Measurements from ENCODE around the gene CDC42EP4.
"Not testable (repeated sequence)": the region's sequence is repeated elsewhere in the genome, so short reads cannot be mapped to it uniquely, and the experiment has no call there.

Gene CDC42EP4

GRCh38 chr17:73343168-73343634 lies 31.4 kb upstream of the CDC42EP4 start:
- DNase-seq (ENCODE audit: low spot score), result peak; percentile 81

- DNase-seq (ENCODE audit: low spot score), result peak; percentile 43
Observed at GRCh38 chr17:73342541-73343167, 30.9 kb upstream of the CDC42EP4 start.

- DNase-seq (ENCODE audit: low spot score), result peak; percentile 69
Observed at GRCh38 chr17:73342050-73342522, 30.3 kb upstream of the CDC42EP4 start.

GRCh38 chr17:73341350-73342049 lies 29.7 kb upstream of the CDC42EP4 start:
- DNase-seq (ENCODE audit: low spot score), result no peak

- DNase-seq (ENCODE audit: low spot score), result peak; percentile 94
Observed at GRCh38 chr17:73340093-73340596, 28.3 kb upstream of the CDC42EP4 start.

- DNase-seq (ENCODE audit: low spot score), result no peak
Observed at GRCh38 chr17:73338566-73339197, 26.9 kb upstream of the CDC42EP4 start.

- DNase-seq (ENCODE audit: low spot score), result peak; percentile 77
Observed at GRCh38 chr17:73338050-73338521, 26.3 kb upstream of the CDC42EP4 start.

GRCh38 chr17:73337330-73337710 lies 25.5 kb upstream of the CDC42EP4 start:
- DNase-seq (ENCODE audit: low spot score), result no peak

- no peak for DNase-seq (ENCODE audit: low spot score)
Observed at GRCh38 chr17:73336408-73337329, 24.9 kb upstream of the CDC42EP4 start.

- no peak for DNase-seq (ENCODE audit: low spot score)
Observed at GRCh38 chr17:73335591-73336407, 24.0 kb upstream of the CDC42EP4 start.

GRCh38 chr17:73334771-73335513 lies 23.1 kb upstream of the CDC42EP4 start:
- DNase-seq (ENCODE audit: low spot score), result no peak

GRCh38 chr17:73333445-73333844 lies 21.6 kb upstream of the CDC42EP4 start:
- not testable (repeated sequence) for DNase-seq (ENCODE audit: low spot score)

- DNase-seq (ENCODE audit: low spot score), result no peak
Observed at GRCh38 chr17:73331060-73331459, 19.3 kb upstream of the CDC42EP4 start.

- DNase-seq (ENCODE audit: low spot score), result no peak
Observed at GRCh38 chr17:73327676-73328075, 15.9 kb upstream of the CDC42EP4 start.

- peak; percentile 81 for DNase-seq (ENCODE audit: low spot score)
Observed at GRCh38 chr17:73325527-73325842, 13.7 kb upstream of the CDC42EP4 start.

GRCh38 chr17:73324711-73325526 lies 13.1 kb upstream of the CDC42EP4 start:
- DNase-seq (ENCODE audit: low spot score), result no peak

GRCh38 chr17:73324160-73324475 lies 12.3 kb upstream of the CDC42EP4 start:
- no peak for DNase-seq (ENCODE audit: low spot score)

- DNase-seq (ENCODE audit: low spot score), result no peak
Observed at GRCh38 chr17:73323409-73324159, 11.8 kb upstream of the CDC42EP4 start.
